Measurements from ENCODE around the gene NME4.

The NME4 gene

DNA sequence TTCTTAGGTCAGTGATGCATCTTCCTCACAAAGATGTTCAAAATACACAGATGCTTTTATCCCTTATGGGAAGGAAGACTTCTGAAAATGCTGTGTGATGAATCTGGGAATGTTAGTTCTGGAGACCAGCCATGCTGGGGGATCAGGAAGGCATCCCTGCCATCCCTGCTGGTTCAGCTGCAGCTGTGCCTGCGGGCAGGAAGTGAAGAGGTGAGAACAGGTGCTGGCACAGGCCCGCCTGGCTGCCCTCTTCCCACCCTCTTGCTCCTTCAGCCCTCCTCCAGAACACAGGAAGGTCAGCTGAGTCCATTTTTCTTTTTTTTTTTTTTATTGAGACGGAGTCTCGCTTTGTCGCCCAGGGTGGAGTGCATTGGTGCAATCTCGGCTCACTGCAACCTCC is 43.6 kb downstream of the NME4 start:
- no peak for DNase-seq

DNA sequence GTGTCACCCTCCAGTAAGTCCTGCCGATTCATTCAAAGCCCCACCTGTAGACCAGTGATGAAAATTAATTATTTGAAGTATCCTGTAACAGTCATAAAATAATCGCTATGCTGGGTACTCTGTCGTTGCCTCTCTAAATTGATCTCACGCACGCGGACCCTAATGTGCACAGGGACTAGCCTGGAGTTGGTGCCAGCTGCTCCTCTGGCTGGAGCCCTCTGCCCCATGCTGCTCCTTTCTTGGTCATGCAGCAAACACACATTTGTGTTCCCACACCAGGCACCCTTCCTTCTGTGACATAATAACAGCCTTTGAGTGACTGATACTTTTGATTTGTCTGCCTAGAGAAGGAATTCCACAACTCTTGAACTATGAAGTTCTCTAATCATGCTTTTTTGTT is 44.4 kb downstream of the NME4 start:
- no peak for DNase-seq

DNA sequence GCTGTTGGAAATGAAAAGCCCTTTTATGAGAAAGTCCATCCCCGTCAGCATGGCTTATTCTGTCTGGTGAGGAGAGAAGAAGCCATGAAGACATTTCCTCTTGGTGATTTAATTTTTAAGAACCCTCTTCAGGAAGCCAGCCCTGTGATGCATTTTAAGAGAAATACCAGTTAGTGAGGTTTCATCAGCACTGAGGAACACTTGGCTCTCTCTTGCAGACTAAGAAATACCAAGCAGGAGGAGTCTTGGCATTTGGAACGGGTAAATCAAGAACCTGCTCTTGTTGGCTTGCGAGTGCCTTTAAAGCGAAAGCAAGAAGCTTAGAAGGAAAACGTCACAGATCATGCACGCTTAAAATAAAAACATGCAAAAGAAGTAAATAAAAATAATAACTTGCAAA is 46.0 kb downstream of the NME4 start:
- no peak for DNase-seq

DNA sequence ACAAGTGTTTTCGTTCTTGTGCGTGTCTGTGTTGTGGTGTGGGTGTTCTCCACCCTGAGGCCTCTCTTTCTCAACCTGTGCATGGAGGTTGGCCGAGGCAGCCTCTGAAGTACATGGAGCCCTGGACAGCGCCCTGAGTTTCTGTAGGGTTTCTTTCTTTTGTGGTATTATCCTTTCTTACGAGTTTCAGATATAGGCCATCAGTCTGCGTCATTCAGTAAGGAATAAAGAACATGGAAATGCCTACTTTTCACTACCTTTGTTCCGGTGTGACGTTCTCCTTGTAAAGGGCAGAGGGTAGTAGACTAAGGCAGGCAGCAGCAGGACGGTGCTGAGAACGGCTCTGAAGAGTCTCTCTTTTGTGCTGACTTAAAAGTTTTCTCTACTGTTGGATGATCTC is 47.0 kb downstream of the NME4 start:
- DNase-seq, result no peak

DNA sequence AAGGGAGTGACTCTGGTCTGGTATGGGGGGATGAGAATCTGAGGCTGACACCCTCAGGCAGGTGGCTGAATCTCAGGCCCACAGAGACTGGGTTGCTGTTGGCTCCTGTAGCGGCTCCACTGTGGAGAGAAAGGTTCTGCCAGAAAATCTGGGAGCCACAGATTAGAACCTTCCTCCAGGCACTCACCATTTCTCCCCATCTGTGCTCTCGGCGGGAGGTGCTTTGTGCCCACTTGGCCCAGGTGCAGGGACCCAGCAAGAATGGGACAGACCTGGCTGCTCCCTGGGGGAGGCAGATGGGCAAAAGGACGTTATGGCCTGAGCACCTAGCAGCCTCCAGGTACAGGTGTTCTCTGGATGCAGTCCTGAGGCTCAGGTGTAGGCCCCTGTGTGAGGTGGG is 48.6 kb downstream of the NME4 start:
- no peak for DNase-seq

Measured in activated CD4-positive, CD25-positive, alpha-beta regulatory T cell (primary cell).